IMR-90 (cell line): Measurements from ENCODE around the gene AOPEP. TPM values are rescaled to one million over a fixed set of nuclear protein-coding genes. Genes with fewer than 3 reads are reported as not detected.

ENCODE experiments used
- ATAC-seq: fragments of 200-7000 bp; cut with Tn5 transposase; 2 replicates; pipeline ENCODE4 v1.9.1; 2020; ENCODE audit warnings: low read depth, mild to moderate bottlenecking, moderate library complexity
- BruUV-seq: library from RNA; stranded (reverse); fragments of 400-500 nt; replicated peaks from 2 replicates; lab custom pipeline; 2021; lab: Mats Ljungman, UMichigan
- CTCF ChIA-PET: fragments of 300-600 bp; formaldehyde crosslinking; extraction: SDS; loops from one replicate; lab custom pipeline; 2021; ENCODE audit warnings: antibody characterized with exemption; lab: Yijun Ruan, JAX
- POLR2A ChIA-PET: fragments of 300-600 bp; sonication (Branson Sonifier 250); formaldehyde crosslinking; loops from one replicate; lab custom pipeline; 2022; ENCODE audit warnings: antibody characterized with exemption; ENCODE audit not compliant: unreplicated experiment; lab: Charles Lee
- DNase-seq: peaks from one replicate; pipeline ENCODE4 v3.0.0; 2013
- H2AFZ ChIP-seq: replicated peaks from 2 replicates; pipeline ENCODE3; 2013; ENCODE audit warnings: low read length, mild to moderate bottlenecking; ENCODE audit not compliant: poor library complexity
- H2AK5ac ChIP-seq: 2 replicates; pipeline ENCODE4 v1.6.1; 2013; ENCODE audit warnings: low read depth, low read length, inconsistent platforms
- H2AK9ac ChIP-seq: replicated peaks from 2 replicates; pipeline ENCODE3; 2013; ENCODE audit warnings: mild to moderate bottlenecking, low read depth, low read length, moderate library complexity; ENCODE audit not compliant: poor library complexity
- H2BK120ac ChIP-seq: 2 replicates; pipeline ENCODE4 v1.6.1; 2013; ENCODE audit warnings: low read depth, low read length, inconsistent platforms
- H2BK15ac ChIP-seq: 3 replicates; pipeline ENCODE4 v1.6.1; 2013; ENCODE audit warnings: low read depth, low read length, inconsistent platforms
- H2BK20ac ChIP-seq: 2 replicates; pipeline ENCODE4 v1.6.1; 2013; ENCODE audit warnings: low read depth, mild to moderate bottlenecking, inconsistent platforms, low read length, moderate library complexity
- H2BK5ac ChIP-seq: 2 replicates; pipeline ENCODE4 v1.6.1; 2013; ENCODE audit warnings: mild to moderate bottlenecking, low read depth, low read length, inconsistent platforms; ENCODE audit not compliant: poor library complexity, severe bottlenecking
- H3K14ac ChIP-seq: replicated peaks from 2 replicates; pipeline ENCODE4 v1.6.1; 2013; ENCODE audit warnings: low read depth, low read length, inconsistent platforms
- H3K18ac ChIP-seq: 2 replicates; pipeline ENCODE4 v1.6.1; 2013; ENCODE audit warnings: low read depth, low read length, control low read depth
- H3K23ac ChIP-seq: 2 replicates; pipeline ENCODE4 v1.6.1; 2013; ENCODE audit warnings: low read depth, low read length, inconsistent platforms
- H3K27ac ChIP-seq: 2 replicates; pipeline ENCODE4 v1.5.1; 2013; ENCODE audit warnings: mild to moderate bottlenecking, control low read depth, low read length; ENCODE audit not compliant: insufficient read depth
- H3K27me3 ChIP-seq: 2 replicates; pipeline ENCODE4 v1.6.1; 2013; ENCODE audit warnings: low read length; ENCODE audit not compliant: control insufficient read depth, insufficient read depth
- H3K36me3 ChIP-seq: 2 replicates; pipeline ENCODE4 v1.6.1; 2013; ENCODE audit warnings: low read length, mixed read lengths; ENCODE audit not compliant: control insufficient read depth, insufficient read depth
- H3K4ac ChIP-seq: 2 replicates; pipeline ENCODE4 v1.6.1; 2013; ENCODE audit warnings: low read depth, low read length, inconsistent platforms
- H3K4me1 ChIP-seq: 2 replicates; pipeline ENCODE4 v1.6.1; 2013; ENCODE audit warnings: low read length, mixed read lengths; ENCODE audit not compliant: control insufficient read depth, insufficient read depth
- H3K4me2 ChIP-seq: 2 replicates; pipeline ENCODE4 v1.6.1; 2013; ENCODE audit warnings: low read depth, mild to moderate bottlenecking, control low read depth, low read length, moderate library complexity
- H3K4me3 ChIP-seq: 2 replicates; pipeline ENCODE4 v1.5.1; 2013; ENCODE audit warnings: low read depth, mild to moderate bottlenecking, control low read depth, low read length, moderate library complexity; ENCODE audit not compliant: insufficient read depth
- H3K56ac ChIP-seq: 2 replicates; pipeline ENCODE4 v1.6.1; 2013; ENCODE audit warnings: low read length, inconsistent platforms; ENCODE audit not compliant: insufficient read depth; ENCODE audit errors: extremely low read depth
- H3K79me1 ChIP-seq, 2 experiments: 2 replicates each; pipeline ENCODE4 v1.6.1; 2013; ENCODE audit warnings: low read length in 2 of 2, inconsistent platforms in 1 of 2, low read depth in 1 of 2
- H3K9ac ChIP-seq: 2 replicates; pipeline ENCODE4 v1.6.1; 2013; ENCODE audit warnings: low read depth, low read length, control low read depth
- H3K9me1 ChIP-seq: 2 replicates; pipeline ENCODE4 v1.6.1; 2013; ENCODE audit warnings: low read length, inconsistent platforms; ENCODE audit not compliant: insufficient read depth
- H3K9me3 ChIP-seq: 2 replicates; pipeline ENCODE4 v1.6.1; 2013; ENCODE audit warnings: low read length; ENCODE audit not compliant: control insufficient read depth, insufficient read depth
- H4K20me1 ChIP-seq: 2 replicates; pipeline ENCODE4 v1.6.1; 2013; ENCODE audit warnings: low read length, inconsistent platforms; ENCODE audit not compliant: insufficient read depth
- H4K5ac ChIP-seq: 2 replicates; pipeline ENCODE4 v1.6.1; 2013; ENCODE audit warnings: mild to moderate bottlenecking, low read depth, low read length, control low read depth
- H4K8ac ChIP-seq, 2 experiments: 2 replicates each; pipeline ENCODE4 v1.6.1; 2013; ENCODE audit warnings: low read depth in 2 of 2, low read length in 2 of 2, control low read depth in 1 of 2, inconsistent platforms in 1 of 2
- H4K91ac ChIP-seq: 2 replicates; pipeline ENCODE4 v1.6.1; 2013; ENCODE audit warnings: low read depth, low read length, inconsistent platforms; ENCODE audit not compliant: insufficient read depth
- BHLHE40 ChIP-seq: fragments of 150-350 bp; IDR thresholded peaks from 2 replicates; pipeline ENCODE4 v1.6.1; 2016; ENCODE audit warnings: mild to moderate bottlenecking, low read depth, low read length
- CEBPB ChIP-seq: IDR thresholded peaks from 2 replicates; pipeline ENCODE4 v1.6.1; 2012; ENCODE audit warnings: low read depth, low read length, improper control_type of control experiment
- CHD1 ChIP-seq: IDR thresholded peaks from 2 replicates; pipeline ENCODE4 v1.6.1; 2012; ENCODE audit warnings: low read depth, low read length, improper control_type of control experiment
- FOS ChIP-seq: fragments of 150-350 bp; IDR thresholded peaks from 2 replicates; pipeline ENCODE4 v1.6.1; 2016; ENCODE audit warnings: low read depth, low read length
- MAFK ChIP-seq: IDR thresholded peaks from 2 replicates; pipeline ENCODE4 v1.6.1; 2012; ENCODE audit warnings: low read depth, low read length, improper control_type of control experiment
- MAZ ChIP-seq: IDR thresholded peaks from 2 replicates; pipeline ENCODE4 v1.6.1; 2012; ENCODE audit warnings: low read depth, mild to moderate bottlenecking, low read length, improper control_type of control experiment, moderate library complexity, borderline replicate concordance
- MXI1 ChIP-seq: IDR thresholded peaks from 2 replicates; pipeline ENCODE4 v1.6.1; 2012; ENCODE audit warnings: low read depth, mild to moderate bottlenecking, low read length, moderate library complexity, borderline replicate concordance
- NFE2L2 ChIP-seq: fragments of 150-350 bp; IDR thresholded peaks from 2 replicates; pipeline ENCODE4 v1.6.1; 2016; ENCODE audit warnings: low read depth, mild to moderate bottlenecking, low read length
- RAD21 ChIP-seq: IDR thresholded peaks from 2 replicates; pipeline ENCODE4 v1.6.1; 2012; ENCODE audit warnings: low read length, improper control_type of control experiment
- RCOR1 ChIP-seq: IDR thresholded peaks from 2 replicates; pipeline ENCODE4 v1.6.1; 2012; ENCODE audit warnings: mild to moderate bottlenecking, low read length, improper control_type of control experiment; ENCODE audit not compliant: insufficient replicate concordance
- RFX5 ChIP-seq: IDR thresholded peaks from 2 replicates; pipeline ENCODE4 v1.8.0; 2012; ENCODE audit warnings: low read depth, mild to moderate bottlenecking, low read length, moderate library complexity
- SMC3 ChIP-seq: fragments of 150-350 bp; IDR thresholded peaks from 2 replicates; pipeline ENCODE4 v1.6.1; 2016; ENCODE audit warnings: low read depth, mild to moderate bottlenecking, antibody characterized with exemption, low read length, moderate library complexity
- WGBS, 2 experiments: methylation state at CpG; one replicate each; pipeline versions ENCODE4 v1.1.5 to v1.1.7; 2013; ENCODE audit warnings: missing lambda C conversion rate in 2 of 2; ENCODE audit not compliant: insufficient read length in 1 of 2; ENCODE audit errors: extremely low coverage in 2 of 2; 5-methylcytosine and 5-hydroxymethylcytosine counted together
- dilution Hi-C: fragments of 300-500 bp; cut with HindIII; formaldehyde crosslinking; loops from one replicate; pipeline ENCODE4 v1.14.3; 2018; ENCODE audit warnings: low sequenced_read_pairs; ENCODE audit not compliant: unreplicated experiment
- in situ Hi-C: fragments of 300-500 bp; cut with MboI; formaldehyde crosslinking; loops from 3 replicates; pipeline ENCODE4 v1.14.3; 2019; ENCODE audit warnings: low sequenced_read_pairs, inconsistent platforms, mixed read lengths
- intact Hi-C: fragments of 100-400 bp; cut with micrococcal nuclease; formaldehyde crosslinking; loops from 2 replicates; pipeline ENCODE4 v1.10.0; 2022
- polyA plus RNA-seq, 3 experiments: library from polyadenylated mRNA; depleted of rRNA; stranded (reverse); fragments of >200 nt; gene quantifications; 2 replicates each; pipeline ENCODE4 v1.2.3, GENCODE V29; 2012; ENCODE audit warnings: low replicate concordance in 1 of 3
- total RNA-seq: library from RNA; depleted of rRNA; stranded (reverse); fragments of >200 nt; gene quantifications from 2 replicates; pipeline ENCODE4 v1.2.3, GENCODE V29; 2012
- TF ChIP-seq, protein P1 (sequence below): conservative IDR thresholded peaks from 2 replicates; pipeline ENCODE4 v1.5.1; 2012; ENCODE audit warnings: mild to moderate bottlenecking, low read depth, low read length, improper control_type of control experiment
- TF ChIP-seq, protein P2 (sequence below): fragments of 150-350 bp; IDR thresholded peaks from 2 replicates; pipeline ENCODE4 v1.6.1; 2016; ENCODE audit warnings: low read depth, mild to moderate bottlenecking, low read length, moderate library complexity, borderline replicate concordance
- TF ChIP-seq, protein P3 (sequence below): fragments of 150-350 bp; IDR thresholded peaks from 2 replicates; pipeline ENCODE4 v1.6.1; 2017; ENCODE audit warnings: mild to moderate bottlenecking, antibody characterized with exemption, low read length, low read depth

AOPEP gene
- total and polyA plus RNA-seq, 2 of the 4 experiments (the other 2 are of a cell fraction), result 34.9 to 38.7 TPM

DNA sequence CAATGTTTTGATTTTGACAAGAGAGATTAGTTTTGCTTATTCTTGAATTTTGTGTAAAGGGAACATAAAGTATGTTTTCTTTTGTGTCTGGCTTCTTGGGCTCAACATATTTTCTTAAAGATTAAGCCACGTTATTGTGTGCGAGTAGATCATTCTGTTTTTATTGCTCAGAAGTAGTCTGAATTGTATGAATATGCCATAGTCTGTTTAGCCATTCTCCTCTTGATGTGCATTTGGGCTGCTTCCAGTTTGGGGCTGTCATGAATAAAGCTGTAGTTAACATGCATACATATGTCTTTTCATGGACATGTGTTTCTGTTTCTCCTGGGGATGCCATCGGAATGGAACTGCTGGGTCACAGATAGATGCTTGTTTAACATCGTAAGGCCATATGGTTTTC is 392.1 kb downstream of the AOPEP start:
- WGBS, 2 experiments, result 90% methylated on average over 2 of the region's 4 CpGs; no CpG with 5 or more reads in 1 of the 2 experiments
- Histone ChIP-seq H4K20me1 (no peaks in the 10 kb centered on the region), H3K9me1 (0 out of 2 replicates have a peak, but pooled peaks cover 3% of the 10 kb centered on the region), H3K9ac (no peak overlapping the region), H3K36me3 (no peaks in the 10 kb centered on the region), H3K23ac (no peak overlapping the region), H2BK20ac (no peak overlapping the region), H3K27me3 (no peaks in the 10 kb centered on the region), H3K56ac (no peak overlapping the region), H2AK5ac (no peak overlapping the region), H3K18ac (no peak overlapping the region), H3K4ac (no peak overlapping the region), H3K14ac (no peak overlapping the region), H2AK9ac (no peak overlapping the region), H2AFZ (no peak overlapping the region), H4K5ac (no peak overlapping the region), H3K9me3 (no peaks in the 10 kb centered on the region), H3K4me3 (no peak overlapping the region), H4K91ac (no peak overlapping the region), H2BK5ac (no peak overlapping the region), H3K27ac (no peak overlapping the region), H4K8ac (no peak overlapping the region), H2BK120ac (no peak overlapping the region), H3K79me1 (no peaks in the 10 kb centered on the region; a peak in 1 of 4 replicates), H3K4me1 (no peaks in the 10 kb centered on the region), H2BK15ac (no peak overlapping the region), H3K4me2 (no peak overlapping the region)
- POLR2A ChIA-PET, result interaction anchor here (0.6 kb wide), 2 partner anchors 389 to 490 kb away, joined by 10 to 14 read pairs; no protein-coding TSS in a partner anchor
- intact Hi-C loops (no loop called here), dilution Hi-C loops (no loop called here), in situ Hi-C loops (no loop called here)
- no TSS peak for BruUV-seq
- CTCF ChIA-PET, result interaction anchor here (1.4 kb wide), 1 partner anchor 10 kb away, joined by 3 read pairs; no protein-coding TSS in a partner anchor
- no peak for DNase-seq
- no peak for ATAC-seq
- TF ChIP-seq MAFK, result no peak
- TF ChIP-seq RAD21, result no peak
- no peak for TF ChIP-seq RFX5
- TF ChIP-seq MXI1, result no peak
- no peak for TF ChIP-seq RCOR1
- TF ChIP-seq CEBPB, result no peak
- TF ChIP-seq, protein P1, sequence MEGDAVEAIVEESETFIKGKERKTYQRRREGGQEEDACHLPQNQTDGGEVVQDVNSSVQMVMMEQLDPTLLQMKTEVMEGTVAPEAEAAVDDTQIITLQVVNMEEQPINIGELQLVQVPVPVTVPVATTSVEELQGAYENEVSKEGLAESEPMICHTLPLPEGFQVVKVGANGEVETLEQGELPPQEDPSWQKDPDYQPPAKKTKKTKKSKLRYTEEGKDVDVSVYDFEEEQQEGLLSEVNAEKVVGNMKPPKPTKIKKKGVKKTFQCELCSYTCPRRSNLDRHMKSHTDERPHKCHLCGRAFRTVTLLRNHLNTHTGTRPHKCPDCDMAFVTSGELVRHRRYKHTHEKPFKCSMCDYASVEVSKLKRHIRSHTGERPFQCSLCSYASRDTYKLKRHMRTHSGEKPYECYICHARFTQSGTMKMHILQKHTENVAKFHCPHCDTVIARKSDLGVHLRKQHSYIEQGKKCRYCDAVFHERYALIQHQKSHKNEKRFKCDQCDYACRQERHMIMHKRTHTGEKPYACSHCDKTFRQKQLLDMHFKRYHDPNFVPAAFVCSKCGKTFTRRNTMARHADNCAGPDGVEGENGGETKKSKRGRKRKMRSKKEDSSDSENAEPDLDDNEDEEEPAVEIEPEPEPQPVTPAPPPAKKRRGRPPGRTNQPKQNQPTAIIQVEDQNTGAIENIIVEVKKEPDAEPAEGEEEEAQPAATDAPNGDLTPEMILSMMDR, result no peak
- TF ChIP-seq BHLHE40, result no peak
- TF ChIP-seq, protein P2, sequence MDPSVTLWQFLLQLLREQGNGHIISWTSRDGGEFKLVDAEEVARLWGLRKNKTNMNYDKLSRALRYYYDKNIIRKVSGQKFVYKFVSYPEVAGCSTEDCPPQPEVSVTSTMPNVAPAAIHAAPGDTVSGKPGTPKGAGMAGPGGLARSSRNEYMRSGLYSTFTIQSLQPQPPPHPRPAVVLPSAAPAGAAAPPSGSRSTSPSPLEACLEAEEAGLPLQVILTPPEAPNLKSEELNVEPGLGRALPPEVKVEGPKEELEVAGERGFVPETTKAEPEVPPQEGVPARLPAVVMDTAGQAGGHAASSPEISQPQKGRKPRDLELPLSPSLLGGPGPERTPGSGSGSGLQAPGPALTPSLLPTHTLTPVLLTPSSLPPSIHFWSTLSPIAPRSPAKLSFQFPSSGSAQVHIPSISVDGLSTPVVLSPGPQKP, result no peak
- TF ChIP-seq CHD1, result no peak
- TF ChIP-seq MAZ, result no peak
- no peak for TF ChIP-seq FOS
- TF ChIP-seq NFE2L2, result no peak
- TF ChIP-seq SMC3, result no peak
- TF ChIP-seq, protein P3, sequence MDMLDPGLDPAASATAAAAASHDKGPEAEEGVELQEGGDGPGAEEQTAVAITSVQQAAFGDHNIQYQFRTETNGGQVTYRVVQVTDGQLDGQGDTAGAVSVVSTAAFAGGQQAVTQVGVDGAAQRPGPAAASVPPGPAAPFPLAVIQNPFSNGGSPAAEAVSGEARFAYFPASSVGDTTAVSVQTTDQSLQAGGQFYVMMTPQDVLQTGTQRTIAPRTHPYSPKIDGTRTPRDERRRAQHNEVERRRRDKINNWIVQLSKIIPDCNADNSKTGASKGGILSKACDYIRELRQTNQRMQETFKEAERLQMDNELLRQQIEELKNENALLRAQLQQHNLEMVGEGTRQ, result no peak
